Measurements from ENCODE around the gene MAP1B.
A peak's percentile ranks its signal among the peaks of the same experiment; 100 is the strongest.

MAP1B gene

DNA sequence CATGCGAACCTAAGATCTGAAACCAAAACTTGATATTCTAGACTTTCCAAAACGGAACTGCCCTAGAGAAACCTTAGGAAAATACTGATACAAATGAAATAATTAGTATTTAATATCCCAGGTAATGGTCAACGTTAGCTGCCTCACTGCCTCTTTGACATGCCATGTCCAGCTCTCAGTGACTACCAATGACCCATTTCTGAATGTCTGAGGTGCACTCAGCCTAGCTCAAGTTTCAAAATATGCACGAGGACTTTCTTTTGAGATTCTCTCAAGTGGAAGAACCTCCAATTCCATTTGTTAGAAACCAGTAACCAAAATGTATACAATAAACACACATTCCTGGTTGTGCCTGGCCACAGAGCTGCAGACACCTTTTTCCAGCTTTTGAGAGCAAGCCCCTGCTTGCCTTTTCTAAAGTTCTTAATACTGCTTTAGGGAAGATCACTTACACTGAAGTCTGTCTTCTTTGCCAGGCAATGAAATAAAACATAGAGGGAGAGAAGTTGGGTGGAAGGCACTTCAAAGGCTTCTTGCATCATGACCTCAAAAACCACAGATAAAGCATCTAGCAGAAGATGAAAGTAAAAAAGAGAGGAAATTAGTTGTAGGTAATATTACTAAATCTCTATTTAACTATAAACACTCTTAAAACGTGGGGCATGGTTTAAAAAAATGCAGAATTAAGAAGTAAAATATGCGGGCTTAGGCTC, 124.9 kb downstream of the MAP1B start:
- no peak for DNase-seq

DNA sequence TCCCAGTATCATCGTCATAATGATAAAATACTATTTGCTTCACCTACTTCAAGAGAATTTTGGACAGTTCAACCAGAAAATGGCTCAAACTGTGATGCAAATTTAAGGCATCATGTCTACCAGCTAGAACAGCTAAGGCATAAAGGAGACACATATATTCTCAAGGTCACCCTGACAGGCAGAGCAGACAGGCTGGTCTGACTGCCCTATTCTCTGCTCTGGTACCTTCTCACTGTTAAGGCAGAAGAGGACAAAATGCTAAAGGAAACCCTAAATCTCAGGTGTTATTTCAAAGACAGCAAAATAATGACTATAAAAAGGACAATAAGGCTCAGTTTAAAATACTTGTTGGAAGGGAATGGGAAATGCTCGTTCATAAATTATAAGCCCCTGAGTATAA, 125.6 kb downstream of the MAP1B start:
- DNase-seq: no peak

DNA sequence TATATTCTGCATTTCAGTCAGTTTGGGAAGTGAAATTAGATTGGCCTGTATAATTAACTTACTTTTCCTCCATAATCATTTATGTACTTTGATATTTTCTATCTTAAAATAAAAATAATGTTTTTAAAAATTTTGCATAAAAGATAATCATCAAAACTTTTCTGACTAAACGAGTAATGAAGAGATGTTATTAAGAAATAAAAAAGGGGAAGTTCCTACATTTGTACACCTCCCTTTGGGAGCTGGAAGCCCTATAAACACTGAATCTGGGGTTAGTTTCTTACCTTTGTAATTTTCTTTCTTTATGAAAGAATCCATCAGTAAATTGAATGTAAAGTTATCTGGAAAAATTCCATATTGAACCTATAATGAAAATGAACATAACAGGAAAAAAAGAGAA, 126.6 kb downstream of the MAP1B start:
- no peak for DNase-seq

DNA sequence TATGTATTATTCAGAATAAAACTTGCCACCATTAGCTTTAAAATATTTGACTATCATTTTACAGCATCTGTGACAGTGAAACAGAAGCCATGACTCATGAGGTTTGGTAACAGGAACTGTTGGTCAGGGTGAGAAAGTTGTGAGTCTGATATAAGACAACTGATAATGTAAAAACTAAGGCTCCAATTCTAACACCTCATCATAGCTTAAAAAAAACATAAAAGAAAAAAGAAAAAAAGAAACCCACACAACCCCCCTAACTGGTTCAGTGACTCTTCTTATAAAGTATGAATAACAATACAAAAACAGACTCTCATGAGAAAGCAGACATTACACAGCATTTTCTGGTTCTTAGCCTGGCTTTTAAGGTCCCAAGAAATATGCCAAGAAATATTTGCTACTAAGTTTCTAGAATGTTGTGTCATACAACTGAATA, 127.0 kb downstream of the MAP1B start:
- no peak for DNase-seq

DNA sequence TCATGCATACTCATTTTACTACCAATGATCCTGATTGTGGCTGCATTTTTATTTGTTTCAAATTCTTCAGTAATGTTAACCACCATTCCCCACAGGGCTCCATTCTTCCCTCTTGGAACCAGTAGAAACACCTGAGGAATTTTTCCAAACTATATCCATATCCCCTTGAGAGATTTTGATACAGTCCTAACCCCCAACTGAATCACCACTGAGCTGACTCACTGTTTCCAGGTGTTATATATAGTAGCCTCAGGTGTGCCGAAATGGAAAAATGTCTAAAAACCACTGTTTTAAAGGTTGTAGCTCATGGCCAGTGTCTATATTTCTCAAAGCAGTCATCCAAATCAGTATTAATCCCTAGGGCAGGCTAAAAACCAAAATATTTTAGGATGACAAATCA, 127.6 kb downstream of the MAP1B start:
- no peak for DNase-seq

DNA sequence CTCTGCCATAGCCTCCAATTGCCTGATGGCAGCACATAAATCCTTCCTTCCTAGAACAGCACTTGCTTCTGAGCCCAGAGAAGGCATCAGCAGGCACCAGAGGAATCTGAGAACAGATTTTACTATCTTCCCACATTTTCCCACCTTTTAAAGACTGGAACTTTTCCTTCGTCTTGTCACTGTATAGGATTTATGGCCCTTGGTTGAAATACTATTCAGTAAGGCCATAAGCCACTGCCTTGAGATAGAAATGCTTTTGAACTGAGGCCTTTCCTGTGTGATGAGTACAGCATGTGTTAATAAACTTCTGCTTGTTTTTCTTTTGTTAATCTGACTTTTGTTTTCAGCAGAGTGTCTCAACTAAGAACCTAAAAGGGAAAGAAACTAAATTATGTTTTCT, 128.4 kb downstream of the MAP1B start:
- DNase-seq: no peak

DNA sequence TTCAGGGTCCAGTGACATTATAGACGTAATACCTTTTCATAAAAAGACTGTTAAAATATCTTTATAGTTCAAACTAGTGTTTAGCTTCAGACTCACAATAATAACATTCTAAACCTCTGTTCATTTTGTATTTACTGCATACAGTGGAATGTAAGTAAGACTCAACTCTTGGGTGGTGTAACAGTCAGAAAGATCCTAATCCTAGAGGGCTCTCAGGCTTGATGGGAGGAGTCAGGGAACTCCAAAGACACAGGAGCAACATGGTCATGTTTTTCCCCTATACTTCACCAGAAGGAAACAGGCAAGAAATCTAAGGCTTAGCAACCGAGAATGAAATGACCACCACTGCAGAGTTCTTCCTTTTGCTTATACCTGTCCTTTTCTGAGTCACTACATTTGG, 130.1 kb downstream of the MAP1B start:
- DNase-seq: no peak

DNA sequence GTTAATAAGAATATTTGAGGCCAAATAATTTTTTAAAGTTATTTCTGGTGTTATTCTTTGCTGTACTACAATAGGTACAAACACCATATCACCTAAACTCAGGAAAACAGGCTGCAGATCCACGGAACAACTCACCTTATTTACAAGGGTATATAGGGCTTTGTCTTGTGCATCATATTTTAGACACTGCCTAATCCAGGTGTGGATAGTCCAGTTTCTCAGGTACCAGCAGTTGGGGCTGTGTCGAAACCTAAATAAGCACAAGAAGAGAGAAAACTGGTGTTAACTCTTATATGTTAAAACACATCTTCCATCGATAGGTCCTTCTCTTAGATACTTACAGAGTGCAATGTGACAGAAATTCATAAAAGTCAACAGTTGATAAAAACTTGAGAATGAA, 130.6 kb downstream of the MAP1B start:
- no peak for DNase-seq

DNA sequence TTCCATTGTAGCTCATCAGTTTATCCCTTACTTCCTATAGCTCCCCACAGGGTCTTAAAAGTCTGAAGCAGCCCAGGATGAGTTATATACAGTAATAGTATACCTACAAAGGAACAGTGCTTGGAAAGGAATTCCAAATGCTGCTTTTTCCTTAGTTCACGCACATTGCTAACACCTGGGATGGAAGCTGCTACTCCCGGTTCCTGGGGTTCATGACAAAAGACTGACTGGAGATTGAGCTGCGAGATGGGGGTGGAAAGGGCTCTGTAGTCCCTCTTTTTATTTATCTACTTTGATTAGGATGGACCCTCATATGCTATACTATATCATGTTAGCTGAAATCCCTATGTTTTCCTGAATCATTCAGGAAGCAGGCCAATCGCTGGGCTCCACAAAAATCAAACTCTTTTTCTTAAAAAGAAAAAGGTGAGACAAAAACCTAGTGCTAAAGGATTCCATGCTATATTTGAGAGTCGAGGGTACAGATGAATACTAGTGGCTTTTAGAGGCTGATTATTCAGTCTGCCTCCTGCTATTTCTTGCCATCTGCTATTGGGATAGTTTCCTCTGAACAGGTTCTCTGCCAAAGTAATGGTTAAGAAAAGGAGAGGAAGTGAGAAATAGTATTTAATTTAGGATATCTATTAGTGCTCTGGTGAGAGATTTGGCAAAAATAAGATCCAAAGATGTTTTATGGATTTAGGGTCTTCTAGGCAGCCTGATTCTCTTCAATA, 131.6 kb downstream of the MAP1B start:
- DNase-seq: no peak

DNA sequence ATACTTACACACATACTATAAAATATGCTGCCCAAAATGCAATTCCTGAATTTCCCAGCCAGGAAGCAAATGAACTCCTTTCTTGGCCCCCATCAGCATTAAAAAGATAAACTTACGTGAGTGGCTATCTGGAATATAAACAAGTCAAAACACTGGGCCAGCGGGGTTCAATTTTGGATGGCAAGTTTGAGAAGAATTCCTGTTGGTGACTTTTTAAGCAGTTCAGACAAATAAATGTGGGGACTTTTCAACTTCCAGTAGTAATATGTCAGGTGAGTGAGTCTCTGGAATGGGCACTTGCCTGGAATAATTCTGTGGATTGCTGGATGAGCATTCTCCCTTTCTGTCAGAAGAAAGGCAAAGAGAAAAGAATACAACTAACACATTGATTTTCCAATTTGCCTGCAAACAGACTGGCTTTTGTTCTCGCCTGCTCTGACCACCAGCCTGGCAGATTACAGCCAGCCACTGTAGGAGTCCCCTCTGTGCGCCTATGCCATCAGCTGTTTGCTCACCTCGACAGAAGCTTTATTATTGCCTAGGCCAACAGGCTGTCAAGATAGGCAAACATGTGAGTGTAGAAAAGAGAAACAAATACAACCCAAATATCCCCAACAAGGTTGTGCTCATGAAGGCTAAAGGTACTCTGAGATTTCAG, 134.2 kb downstream of the MAP1B start:
- no peak for DNase-seq

DNA sequence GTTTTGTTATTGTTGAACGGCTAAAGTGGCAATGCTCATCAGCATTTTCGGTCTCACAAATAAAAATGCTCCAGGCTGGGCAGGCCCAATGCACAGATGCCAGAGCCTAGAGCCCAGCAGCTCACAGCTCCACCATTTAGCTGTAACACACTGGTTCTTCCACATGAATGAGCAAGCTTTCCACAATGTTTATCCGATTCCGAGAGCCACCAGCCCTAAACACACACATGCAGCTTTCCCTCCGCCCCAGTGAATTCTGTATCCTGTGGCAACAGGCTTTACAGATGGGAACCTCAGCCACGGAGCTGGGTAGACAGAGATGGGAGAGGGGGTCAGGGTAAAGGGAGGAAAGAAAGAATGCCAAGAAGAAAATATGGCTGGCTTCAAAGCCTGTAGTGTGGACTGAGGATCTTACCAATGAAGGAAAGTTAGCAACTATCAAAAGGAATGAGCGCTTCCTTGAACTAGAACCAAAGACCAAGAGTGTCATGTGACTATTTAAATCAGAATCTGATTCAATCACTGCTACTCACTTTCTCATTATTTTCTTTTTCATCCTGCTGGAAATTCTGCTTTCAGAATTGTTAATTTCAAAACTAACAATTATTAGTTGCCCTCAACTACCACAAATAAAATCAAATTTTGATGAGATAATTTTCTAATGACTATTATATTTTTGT, 135.7 kb downstream of the MAP1B start:
- no peak for DNase-seq

DNA sequence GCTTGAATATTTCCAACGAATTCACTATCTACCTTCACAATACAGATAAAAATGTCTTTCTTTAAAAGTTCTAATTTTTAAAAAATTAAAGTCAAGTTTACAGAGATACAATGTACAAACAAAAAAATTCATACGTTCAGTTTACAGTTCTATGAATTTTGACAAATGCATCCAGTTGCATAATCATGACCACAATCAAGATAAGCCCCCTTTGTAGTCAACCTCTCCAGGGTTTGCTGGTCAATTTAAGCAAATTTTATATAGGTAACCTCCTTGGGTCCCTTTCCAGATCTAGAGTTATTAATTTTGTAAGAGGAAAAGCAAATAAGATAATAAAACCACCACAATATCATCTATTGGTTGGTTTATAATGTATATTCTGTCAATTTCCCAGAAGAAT, 136.4 kb downstream of the MAP1B start:
- no peak for DNase-seq

DNA sequence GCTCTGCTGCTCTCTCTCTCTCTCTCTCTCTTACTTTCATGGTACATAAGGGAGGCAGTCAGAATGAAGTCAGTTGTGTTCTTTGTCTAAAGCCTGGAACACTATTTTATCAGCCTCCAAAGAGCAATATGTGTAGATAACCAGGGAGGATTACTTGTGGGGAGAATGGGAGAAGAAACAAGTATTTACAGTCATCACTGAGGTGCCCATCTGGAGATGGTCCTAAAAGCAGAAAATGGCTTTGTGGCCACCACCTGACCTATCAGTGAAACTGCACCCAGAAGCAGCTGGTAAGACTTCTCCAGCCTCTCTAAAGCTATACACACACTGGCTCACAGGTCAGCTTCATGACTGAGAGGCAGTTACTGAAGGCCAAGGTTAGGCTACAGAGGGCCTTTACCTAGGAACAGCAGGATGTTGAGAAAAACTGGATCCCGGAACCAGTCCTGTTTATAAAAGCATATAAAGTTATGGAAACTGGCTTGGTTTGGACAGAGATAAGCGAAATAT, 137.6 kb downstream of the MAP1B start:
- DNase-seq: no peak

DNA sequence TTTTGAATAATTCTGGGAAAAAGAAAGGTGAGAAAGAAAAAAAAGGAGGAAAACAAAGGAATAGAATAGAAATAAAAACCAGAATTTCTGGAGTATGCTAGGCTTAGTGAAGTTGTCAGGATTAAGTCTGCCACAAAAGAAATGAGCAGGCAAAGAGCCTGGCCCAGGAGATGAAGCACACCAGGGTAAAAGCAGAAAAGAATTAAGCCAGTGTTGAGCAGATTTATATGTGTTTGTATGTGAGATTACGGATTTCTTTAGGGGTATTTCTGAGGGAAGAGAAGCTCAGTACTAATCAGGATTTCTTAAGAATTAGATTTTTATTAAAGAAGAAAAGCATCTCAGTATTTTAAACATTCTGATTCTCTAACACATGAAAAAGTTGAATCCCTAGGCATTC, 138.3 kb downstream of the MAP1B start:
- no peak for DNase-seq

DNA sequence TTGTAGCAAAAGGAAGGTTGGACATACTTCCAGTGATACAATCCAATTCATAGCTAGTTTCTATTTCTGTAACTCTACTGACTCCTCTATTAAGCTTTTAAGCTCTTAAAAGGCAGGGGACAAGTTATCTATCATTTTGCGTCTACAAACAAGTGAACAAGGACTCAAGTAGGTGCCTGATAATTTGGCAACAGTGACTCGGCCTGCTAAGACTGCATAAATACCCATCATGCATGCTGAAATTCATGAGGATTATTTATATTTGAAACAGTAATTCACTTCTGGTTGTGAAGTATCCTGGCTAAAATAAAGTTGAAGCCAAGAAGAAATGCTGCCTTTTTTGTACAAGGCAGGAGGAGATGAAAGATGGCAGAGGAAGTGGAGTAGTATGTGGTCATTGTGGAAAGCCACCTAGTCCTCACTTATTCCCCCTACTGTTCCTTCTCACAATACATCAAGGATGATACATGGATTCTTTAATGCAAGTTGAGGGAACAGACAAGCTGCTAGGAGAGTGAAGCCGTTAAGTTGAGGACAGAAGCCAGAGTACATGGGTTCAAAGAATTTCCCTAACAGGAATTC, 138.8 kb downstream of the MAP1B start:
- no peak for DNase-seq

DNA sequence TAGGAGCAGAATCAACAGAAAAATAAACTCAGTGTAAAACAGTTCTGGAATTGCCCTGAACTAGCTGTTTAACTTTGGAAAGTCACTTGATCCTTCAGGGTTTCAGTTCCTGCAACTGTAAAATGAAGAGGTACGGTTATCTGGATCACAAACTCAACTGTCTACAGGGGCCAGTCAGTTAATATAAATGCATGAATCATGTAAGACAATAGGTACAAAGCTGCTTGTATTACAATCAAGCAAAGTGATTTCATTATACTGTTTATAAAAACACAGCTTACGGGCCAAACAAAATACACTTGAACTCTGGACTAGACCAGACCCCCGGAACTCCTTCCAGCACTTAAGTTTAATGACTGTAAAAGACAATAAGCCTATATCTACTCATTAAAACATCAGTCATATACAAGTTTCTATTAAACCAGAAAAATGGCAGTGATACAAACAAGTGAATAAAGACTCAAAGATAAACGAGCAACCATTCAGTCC, 139.7 kb downstream of the MAP1B start:
- DNase-seq: no peak

DNA sequence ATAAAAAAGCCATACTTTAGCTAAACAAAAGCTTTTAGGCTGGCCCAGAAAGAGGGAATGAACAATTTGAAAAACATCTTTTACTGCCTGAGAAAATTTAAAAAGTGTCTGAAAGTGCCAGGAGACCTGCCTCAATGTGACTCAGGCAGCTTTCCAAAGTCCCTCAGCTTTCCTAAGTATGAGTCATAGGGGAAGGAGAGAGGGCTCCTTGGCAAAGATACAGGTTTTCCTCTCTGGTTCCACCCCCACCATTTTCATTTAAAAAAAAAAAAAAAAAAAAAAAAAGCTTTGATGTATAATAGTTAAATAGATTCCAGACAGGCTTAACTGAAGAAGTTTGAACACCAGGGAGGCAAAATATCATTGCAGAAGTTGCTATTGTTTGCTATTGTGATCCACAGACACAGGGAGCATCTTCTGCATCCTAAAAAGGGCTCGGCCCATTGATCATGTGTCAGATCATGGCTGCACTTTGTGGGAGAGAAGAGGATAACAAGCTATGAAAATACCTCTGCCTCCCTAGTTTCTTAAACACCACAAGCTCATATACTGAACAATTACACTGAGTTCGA, 141.2 kb downstream of the MAP1B start:
- DNase-seq: peak; percentile 21

DNA sequence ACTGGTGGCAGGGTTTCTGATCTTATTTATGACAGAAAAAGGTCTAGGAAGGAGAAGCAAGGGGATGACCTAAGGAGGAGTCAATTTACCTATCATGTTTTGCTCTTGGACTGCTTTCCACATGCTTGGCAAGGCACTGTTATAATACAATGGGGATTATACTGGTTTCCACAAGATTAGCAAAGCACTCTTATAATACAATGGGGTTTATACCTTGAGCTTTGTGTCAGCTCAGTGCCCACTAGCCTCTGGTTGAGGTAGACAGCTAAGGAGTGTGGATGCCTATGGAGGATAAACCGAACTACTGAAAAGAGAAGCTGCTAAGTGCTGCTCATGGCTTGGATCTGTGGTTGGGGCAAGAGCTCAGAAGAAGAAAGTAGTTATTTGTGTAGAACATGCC, 144.1 kb downstream of the MAP1B start:
- DNase-seq: no peak

DNA sequence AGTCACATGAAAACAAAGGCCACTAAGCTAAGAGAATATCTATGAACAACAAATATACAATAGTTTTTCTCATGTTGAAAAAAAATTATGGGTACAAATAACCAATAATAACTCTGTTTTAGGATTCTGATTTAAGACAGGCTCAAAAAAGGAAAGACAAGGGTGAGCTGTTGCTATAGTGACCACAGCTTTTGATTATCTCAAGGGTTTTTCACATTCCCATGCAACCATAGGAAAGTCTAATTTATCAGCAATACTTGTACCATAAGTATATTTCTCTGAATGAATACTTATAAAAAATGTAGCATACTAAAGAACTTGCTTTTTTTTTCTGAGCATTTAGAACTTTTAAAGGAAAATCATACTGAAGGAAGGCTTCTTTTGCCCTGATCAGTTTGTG, 144.7 kb downstream of the MAP1B start:
- no peak for DNase-seq

DNA sequence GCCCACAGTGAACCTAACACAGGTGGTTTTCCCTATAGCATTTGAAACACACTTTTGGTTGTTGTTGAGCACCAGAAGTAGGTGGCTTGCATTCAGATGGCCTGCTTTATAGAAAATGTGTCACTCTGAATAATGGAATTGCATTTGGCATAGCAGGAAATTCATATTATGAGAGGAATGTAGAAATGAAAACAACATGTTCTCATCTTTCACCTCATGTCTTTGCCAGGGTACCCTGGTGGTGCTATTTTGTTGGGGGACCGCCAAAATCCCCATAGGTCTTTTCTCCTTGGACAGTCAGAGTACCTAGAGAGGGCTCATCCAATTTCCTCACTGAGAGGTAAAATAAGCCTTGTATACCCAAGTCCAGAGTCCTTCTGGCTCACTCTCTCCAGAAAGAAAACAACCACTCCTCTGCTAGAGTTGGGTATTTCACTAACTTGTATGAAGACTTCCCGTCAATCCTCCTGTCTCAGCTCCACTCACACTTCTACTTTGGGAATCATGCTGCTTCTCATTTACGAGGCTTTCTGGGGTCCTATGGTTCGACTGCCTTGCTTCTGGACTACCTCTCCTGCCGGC, 145.4 kb downstream of the MAP1B start:
- no peak for DNase-seq

DNA sequence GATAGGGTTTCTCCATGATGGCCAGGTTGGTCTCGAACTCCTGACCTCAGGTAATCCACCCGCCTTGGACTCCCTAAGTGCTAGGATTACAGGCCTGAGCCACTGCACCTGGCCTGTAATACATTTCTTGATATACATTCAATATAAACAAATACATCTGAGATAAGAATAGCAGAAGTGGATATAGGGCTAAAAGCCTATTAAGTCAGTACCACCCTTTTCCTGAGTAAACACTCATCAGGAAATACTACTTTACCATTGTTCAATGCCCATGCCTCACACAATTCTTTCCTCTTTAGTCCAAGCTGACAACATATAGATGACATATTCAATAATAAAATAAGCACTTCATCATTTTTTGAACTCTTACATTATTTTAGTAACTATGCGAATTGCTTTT, 148.0 kb downstream of the MAP1B start:
- no peak for DNase-seq

DNA sequence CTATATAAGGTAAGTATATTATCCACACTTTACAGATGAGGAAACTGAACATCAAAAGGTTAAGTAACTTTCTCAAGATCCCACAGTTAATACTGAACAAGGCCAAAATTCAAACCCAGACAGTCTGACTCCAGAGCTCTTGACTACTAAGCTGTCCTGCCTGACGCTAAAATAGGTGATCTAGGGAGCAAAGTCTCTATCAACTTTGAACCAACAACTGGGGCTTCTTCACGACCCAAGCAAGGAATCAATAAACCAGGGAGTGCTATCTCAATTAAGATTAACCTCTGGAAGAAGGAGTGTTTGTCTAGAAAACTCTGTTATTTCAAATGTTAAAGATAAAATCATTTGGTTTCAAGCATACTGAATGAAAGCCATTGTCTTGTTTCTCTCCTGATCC, 148.4 kb downstream of the MAP1B start:
- DNase-seq: no peak
